ENCODE results near the gene PRKCQ. TPM values are rescaled to one million over a fixed set of nuclear protein-coding genes. Genes with fewer than 3 reads are reported as not detected.

The PRKCQ gene
- total RNA-seq, 1 experiment from 2014 or later = 12.1 TPM

- no peaks in the 10 kb centered on the region for H3K4me1 Mint-ChIP-seq
- Histone ChIP-seq H2BK12ac (ENCODE audit: insufficient read length, low read depth, low read length) (no peak overlapping the region), H2AFZ (ENCODE audit: low read length) (no peak overlapping the region), H3K23ac (ENCODE audit: insufficient read length, low read depth, low read length) (no peak overlapping the region), H2AK5ac (ENCODE audit: insufficient read length, low read length) (no peak overlapping the region), H3K9me3 (ENCODE audit: control insufficient read depth, low read depth, low read length) (no peaks in the 10 kb centered on the region), H2BK5ac (ENCODE audit: insufficient read length, low read length) (no peak overlapping the region), H3K4ac (ENCODE audit: low read depth, low read length) (no peak overlapping the region), H2BK15ac (ENCODE audit: low read depth, low read length) (no peak overlapping the region), H3K27me3 (ENCODE audit: insufficient read depth, low read length) (no peaks in the 10 kb centered on the region), H3K23me2 (ENCODE audit: insufficient read length, low read depth, low read length, poor library complexity, severe bottlenecking) (no peaks in the 10 kb centered on the region), H3K27ac (ENCODE audit: insufficient read length, low read depth, low read length) (no peak overlapping the region), H3K79me2 (ENCODE audit: insufficient read depth, low read length) (no peaks in the 10 kb centered on the region), H3K18ac (ENCODE audit: insufficient read length, low read depth, low read length) (no peak overlapping the region), H3K9ac (ENCODE audit: extremely low read depth, insufficient read length, low read length) (no peak overlapping the region), H3K79me1 (ENCODE audit: insufficient read depth, low read depth, low read length, poor library complexity, severe bottlenecking) (no peaks in the 10 kb centered on the region), H3K4me2 (ENCODE audit: insufficient read depth, insufficient read length, low read length) (no peak overlapping the region), H4K5ac (ENCODE audit: insufficient read length, low read depth, low read length) (no peak overlapping the region), H3K56ac (ENCODE audit: insufficient read length, low read depth, low read length) (no peak overlapping the region), H2BK120ac (ENCODE audit: low read depth, low read length, poor library complexity, severe bottlenecking) (no peak overlapping the region), H2BK20ac (ENCODE audit: low read depth, low read length, poor library complexity, severe bottlenecking) (no peak overlapping the region), H4K8ac (replicated peaks; ENCODE audit: insufficient read length, low read depth, low read length) (no peak overlapping the region), H3T11ph (ENCODE audit: low read length) (no peak overlapping the region), H3K14ac (ENCODE audit: insufficient read depth, low read length) (no peak overlapping the region), H4K20me1 (ENCODE audit: control insufficient read depth, insufficient read depth, insufficient read length) (no peaks in the 10 kb centered on the region), H3K4me1 (ENCODE audit: insufficient read depth, low read length) (no peaks in the 10 kb centered on the region), H4K91ac (ENCODE audit: insufficient read length, low read depth, low read length) (no peak overlapping the region)
- no CpG with 5 or more reads among the region's 10 CpGs for WGBS (ENCODE audit: extremely low coverage, insufficient read length, low lambda C conversion rate)
- H3K27ac Mint-ChIP-seq = no peak overlapping the region
- no peaks in the 10 kb centered on the region for H3K27me3 Mint-ChIP-seq (ENCODE audit: low read depth)
- DNase-seq = no peak
- peaks cover 6 to 33% (median 16%) of the 10 kb centered on the region in 3 experiments; a peak in 5 of 7 replicates for H3K36me3 Mint-ChIP-seq (ENCODE audit: insufficient read depth in 1 of 3, low read depth in 3 of 3)
- H3K9me3 Mint-ChIP-seq = no peaks in the 10 kb centered on the region
- H3K4me3 Mint-ChIP-seq = no peak overlapping the region
- TF ChIP-seq, protein P1, sequence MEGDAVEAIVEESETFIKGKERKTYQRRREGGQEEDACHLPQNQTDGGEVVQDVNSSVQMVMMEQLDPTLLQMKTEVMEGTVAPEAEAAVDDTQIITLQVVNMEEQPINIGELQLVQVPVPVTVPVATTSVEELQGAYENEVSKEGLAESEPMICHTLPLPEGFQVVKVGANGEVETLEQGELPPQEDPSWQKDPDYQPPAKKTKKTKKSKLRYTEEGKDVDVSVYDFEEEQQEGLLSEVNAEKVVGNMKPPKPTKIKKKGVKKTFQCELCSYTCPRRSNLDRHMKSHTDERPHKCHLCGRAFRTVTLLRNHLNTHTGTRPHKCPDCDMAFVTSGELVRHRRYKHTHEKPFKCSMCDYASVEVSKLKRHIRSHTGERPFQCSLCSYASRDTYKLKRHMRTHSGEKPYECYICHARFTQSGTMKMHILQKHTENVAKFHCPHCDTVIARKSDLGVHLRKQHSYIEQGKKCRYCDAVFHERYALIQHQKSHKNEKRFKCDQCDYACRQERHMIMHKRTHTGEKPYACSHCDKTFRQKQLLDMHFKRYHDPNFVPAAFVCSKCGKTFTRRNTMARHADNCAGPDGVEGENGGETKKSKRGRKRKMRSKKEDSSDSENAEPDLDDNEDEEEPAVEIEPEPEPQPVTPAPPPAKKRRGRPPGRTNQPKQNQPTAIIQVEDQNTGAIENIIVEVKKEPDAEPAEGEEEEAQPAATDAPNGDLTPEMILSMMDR (conservative IDR thresholded peaks at IDR 0.05) = no peak
These were observed 87.2 kb downstream of the PRKCQ start for GRCh38 chr10:6492896-6493295.
